HG03060 (cell line): Measurements from ENCODE around the gene CRADD.
"Not testable (repeated sequence)": the region's sequence is repeated elsewhere in the genome, so short reads cannot be mapped to it uniquely, and the experiment has no call there.

Experiments used
- ATAC-seq: cut with Tn5 transposase; IDR thresholded peaks from one replicate; pipeline ENCODE4 v1.9.1; 2021; ENCODE audit warnings: low read depth, moderate number of reproducible peaks; ENCODE audit not compliant: unreplicated experiment

Gene CRADD

DNA sequence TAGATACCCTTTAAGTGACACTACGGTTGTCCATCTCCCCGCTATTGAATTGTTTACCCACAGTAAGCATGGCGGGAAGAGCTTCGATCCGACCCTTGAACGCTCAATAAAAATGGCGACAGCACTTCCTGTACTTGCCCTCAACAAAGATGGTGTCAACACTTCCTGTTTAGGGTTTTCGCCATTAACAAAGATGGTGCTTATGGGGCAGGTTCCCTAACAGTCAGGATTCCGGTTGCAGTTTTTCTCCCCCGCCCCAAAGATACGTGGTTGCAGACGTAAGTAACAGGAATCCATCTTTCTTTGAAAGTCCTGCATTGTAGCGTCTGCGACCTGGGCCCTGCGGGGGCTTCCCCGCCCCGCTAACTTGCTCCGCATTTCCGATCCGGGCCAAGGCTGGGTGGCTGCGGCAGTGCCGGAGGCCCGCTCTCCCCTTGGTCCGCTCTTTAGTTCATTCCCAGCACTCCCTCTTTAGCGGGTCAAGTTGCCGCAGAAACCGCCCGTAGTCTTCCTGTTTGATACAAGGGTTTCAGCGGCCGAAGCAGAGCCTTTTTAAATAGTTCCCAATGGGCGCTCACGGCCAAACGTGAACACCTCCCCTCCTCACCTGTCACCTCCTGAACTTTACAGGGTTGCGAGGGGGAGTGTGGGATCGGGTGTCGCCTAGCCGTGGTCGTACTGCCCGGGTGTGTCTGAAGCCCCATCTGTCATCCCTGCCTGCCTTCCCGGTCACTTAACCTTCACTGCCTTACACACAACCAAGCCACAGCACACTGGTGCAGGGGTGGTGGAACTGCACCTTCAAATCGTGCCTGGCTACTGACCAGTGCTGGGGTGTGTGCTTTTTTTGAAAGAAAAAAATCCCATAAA is at the start of gene CRADD:
Gene CRADD, plus strand, starts transcription at position 181 of the 870 bp plus-strand sequence.
- peak; percentile 81 for ATAC-seq

DNA sequence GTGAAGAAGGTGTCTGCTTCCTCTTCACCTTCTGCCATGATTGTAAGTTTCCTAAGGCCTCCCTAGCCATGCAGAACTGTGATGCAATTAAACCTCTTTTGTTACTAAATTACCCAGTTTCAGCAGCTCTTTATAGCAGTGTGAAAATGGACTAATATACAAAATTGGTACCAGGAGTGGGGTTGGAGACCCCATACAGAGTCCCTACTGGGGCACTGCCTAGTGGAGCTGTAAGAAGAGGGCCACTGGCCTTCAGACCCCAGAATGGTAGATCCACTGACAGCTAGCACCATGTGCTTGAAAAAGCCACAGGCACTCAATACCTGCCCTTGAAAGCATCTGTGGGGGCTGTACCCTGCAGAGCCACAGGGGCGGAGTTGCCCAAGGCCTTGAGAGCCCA is 44.8 kb upstream of the CRADD start:
- ATAC-seq: no peak

DNA sequence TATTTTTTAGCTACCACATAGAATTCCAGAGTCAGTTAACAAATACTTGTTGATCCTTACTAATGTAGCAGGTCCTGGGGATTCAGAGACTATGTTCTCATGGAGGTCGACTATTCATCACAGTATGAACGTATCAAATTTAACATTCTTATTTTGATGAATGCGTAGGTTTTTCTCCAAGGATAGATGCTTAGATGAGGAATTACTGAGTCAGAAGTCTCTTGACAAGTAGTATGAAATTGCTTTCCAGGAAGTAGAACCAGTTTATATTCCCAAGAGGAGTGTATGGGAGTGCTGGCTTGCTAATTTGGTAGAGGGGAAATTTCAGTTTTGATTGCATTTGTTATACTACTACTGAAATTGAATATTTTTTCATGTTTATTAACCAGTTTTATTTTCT is 42.8 kb upstream of the CRADD start:
- ATAC-seq: no peak

DNA sequence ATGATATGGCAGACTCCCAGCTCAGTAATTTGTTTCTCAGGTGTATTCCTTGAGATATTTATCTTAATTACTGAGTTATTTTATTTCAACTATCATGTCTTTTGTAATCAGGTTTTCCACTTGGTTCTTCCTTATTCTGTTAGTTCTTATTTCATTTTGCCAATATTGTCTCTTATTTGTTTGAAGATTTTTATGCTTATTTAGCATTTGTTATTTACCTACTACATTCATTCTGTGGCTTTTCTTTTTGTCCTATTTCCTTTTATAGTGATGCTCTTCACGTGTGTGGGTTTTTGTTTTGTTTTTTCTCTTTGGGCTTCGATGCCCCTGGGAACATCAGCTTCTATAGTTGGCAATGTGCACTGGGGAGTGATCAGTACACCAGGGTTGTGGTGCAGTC is 40.5 kb upstream of the CRADD start:
- ATAC-seq: no peak

DNA sequence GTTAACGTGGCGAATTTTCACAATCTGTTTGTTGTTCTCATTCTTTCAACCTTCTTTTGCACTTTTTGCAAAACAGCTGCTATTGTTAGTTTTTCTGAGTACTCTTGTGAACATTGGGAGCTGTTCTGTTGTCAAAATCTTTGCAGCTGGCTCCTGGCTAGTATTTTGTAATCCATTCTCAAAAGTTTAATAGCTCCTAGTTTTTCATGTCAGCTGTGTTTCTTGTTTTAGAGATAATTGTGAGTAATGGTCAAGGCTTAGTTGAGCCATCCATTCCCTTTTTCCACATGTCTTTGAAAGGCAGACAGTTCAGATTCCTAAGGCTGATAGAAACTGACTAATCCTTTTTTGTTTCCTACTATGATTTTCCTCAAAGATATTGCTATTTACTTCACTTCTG is 39.1 kb upstream of the CRADD start:
- ATAC-seq: no peak

DNA sequence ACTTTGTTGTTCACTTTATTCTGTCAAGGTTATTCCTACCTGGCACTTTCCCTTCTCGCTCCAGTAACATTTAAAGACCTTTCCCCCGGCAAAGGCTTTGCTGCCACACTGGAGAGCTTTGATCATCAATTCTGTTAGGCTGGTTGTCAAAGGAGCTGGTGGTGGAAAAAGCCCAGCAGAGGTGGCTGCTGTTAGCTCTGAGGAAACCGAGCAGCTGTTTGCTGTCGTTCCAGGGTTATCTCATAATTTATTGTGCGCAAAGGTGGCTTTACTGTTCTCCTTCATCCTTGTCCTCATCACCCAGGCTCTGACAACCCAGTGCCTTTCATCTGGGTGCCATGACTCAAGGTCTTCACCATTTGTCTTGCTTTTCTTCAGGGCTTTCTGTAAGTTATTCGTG is 38.2 kb upstream of the CRADD start:
- ATAC-seq: no peak

DNA sequence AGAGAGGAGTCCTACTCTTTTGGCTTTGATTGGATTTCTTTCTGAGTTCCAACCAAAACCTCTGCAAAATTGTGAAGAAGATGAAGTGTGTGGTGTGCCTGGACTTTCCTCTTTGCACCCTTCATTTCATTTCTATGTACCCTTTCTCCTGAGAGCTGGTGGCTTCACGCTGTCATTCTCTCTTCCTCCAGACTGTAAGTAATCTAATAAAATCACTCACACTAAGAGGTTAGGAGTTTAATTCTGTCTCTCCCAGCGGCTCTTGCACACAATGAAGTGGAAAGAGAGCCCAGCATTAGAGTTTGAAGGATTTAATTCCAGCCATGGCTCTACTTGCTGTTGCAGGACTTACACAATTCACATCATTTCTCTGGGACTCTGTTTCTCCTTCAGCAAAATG is 37.8 kb upstream of the CRADD start:
- ATAC-seq: no peak

DNA sequence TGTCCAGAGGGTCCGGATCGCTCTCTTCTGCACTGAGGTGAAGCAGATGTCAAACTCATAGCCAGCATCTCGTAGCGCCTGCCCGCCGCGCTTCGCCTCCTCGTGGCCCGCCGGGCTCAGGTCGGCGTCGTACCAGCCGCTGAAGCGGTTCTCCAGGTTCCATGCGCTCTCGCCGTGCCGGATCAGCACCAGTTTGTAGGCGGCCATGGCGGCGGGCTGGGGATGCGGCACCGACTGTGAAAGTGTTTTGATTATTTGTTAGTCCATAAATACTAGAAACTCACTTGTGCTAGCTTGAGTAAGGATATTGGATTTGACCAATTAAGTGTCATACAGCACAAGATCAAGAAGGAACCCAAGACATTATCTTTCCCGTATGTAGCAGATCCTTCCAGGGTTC is 35.8 kb upstream of the CRADD start:
- ATAC-seq: not testable (repeated sequence)

DNA sequence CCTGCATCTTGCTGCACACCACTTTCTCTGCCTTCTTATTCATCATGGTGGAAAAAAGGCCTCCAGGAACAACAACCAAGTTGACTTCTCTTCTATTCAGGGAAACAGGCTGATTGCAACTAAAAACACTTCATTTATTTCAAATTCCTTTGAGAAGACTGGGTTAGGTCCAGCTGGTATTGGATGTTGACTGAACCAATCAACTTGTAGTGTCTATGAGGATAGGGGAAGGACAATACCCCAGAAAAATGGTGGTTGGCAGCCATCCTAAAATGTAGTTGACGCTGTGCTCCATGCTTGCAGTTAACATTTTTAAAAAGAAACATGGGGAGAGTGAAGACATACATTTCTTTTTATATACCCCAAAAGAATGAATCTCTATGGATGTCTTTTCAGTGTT is 34.4 kb upstream of the CRADD start:
- no peak for ATAC-seq

DNA sequence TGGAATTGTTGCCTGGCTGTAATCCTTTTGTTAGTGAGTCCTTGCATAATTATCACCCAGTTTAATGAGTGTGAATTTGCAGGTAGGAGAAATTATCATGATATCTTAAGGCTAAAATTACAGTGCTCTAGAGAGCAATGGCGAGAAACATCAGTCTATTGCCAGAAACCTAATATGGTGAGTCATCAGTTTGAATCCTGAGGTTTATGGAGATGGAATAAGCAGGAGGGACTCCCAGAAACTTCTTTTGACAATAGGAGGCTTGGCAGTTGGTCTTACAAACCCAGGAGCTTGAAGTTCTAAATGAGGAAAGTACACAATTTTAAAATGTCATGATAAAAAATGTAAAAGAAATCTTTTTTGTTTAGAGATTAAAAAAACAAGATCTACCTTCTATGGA is 31.5 kb upstream of the CRADD start:
- ATAC-seq: no peak

DNA sequence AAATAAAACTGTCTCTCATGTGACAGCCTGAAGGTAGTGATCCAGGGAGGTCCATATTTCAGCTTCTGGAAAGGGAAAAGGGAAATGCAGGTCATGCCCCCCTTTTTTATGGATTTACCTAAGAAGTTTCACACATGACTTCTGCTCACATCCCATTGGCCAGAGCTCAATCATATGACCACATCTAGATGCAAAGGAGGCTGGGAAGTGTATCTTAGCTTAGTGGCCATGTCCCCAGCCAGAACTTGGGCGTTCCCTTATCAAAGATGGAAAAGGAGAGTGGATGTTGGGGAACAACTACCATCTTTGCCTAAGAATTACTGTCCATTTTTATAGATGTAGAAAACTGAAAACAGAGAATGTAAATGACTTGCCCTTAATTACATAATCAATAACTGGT is 26.5 kb upstream of the CRADD start:
- ATAC-seq: no peak

DNA sequence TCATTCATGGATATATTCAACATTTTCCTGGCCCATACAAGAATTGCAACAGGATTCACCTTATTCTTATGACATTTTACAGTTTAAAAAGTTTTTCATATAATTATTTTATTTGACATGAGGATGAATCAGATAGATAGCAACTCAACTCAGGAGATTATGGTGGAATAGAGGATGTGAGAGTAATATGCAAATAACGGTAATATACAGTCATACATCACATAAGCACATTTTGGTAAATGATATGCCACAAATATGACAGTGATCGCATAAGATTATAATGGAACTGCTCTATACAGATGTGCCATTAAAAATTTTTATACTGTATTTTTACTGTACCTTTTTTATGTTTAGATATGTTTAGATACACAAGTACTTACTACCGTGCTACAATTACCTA is 24.1 kb upstream of the CRADD start:
- peak; percentile 75 for ATAC-seq

DNA sequence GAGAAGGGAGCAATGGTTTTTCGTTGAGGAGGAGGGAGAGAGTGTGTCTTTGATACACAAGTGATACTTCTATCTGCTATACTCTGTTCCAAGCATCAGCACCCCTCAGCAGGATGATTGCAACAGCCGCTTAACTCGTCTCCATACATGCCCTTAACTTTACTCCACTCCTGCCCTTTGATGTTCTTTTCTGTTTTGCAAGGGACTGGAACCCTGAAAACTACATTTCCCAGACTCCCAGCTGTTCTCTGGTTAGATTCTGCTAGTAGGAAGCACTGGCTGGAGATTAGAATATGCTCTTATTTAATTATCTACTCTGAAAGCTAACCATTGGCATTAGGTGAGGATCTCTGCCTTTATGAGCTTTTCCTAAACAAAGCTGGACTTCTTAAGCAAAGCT is 23.5 kb upstream of the CRADD start:
- ATAC-seq: no peak

DNA sequence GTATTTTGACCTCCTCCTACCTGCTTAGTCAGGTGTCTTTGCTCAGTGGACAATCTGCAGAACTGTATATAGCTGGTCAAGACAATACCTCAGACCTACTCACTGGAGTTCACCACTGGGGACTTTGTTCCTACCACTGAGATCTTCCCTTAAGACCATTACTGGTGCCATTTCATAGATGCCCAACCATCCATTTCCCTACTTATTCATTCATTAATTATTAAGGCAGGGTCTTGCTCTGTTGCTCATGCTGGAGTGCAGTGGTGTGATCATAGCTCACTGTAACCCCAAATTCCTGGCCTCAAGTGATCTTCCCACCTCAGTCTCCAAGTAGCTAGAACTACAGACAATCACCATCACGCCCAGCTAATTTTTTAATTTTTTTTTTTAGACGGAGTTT is 22.8 kb upstream of the CRADD start:
- ATAC-seq: no peak

DNA sequence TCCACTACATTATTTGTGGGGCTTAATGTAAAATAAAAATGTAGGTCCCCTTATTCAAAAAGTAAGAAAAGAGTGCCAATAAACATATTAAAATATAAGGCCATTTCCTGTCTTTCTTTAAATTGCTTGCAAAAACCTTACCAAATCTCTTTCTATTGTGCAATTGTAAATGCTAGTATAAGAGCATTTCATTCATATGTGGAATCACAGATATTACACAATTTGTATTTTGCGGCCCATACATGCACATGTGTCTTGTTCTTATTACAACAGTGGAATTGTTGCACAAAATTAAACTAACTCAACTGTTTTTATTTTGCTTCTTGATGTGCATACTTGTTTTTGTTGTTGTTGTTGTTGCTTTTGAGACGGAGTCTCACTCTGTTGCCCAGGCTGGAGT is 20.1 kb upstream of the CRADD start:
- ATAC-seq: no peak

DNA sequence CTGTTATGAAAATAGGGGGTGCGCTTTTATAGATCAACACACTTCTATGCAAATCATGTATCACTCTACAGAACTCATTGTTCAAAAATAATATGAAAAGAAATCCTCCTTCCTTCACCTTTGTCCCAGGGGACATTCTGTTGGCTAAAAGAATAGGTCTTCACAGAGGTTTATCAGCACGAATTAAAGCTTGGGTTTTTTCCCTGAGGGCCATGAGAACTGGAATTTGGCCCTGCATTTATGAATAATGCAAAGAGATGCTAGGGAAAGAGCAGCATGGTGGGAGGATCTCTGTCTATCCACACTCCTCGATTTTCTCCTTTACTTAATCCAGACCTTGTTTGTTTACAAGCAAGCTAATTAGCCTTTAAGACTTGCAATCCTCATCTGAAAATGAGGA is 16.2 kb upstream of the CRADD start:
- no peak for ATAC-seq

DNA sequence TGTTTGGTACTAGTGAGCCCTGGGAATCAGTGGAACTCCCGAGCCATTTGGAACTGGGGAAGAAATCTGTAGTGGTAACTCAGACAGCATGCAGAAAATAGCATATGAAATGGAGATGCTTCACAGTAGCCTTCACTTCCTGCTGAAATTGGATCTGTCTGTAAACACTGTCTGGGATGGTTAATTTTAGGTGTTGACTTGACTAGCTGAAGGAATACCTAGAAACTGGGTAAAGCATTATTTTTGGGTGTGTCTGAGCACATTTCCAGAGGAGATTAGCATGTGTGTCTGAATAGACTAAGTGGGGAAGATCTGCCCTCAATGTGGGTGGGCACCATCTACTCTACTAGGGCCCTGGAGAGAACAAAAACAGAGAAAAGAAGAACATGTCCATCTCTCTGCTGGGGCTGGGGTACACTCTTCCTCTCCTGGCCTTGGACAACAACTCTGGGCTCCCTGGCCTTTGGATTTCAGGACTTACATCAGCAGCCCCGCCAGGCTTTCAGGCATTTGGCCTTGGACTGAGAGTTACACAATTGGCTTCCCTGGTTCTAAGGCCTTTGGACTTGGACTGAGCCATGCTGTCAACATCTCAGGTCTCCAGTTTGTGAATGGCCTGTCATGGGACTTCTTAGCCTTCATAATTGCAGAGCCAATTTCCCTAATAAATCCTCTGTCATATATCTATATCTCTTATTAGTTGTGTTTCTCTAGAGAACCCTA is 14.0 kb upstream of the CRADD start:
- no peak for ATAC-seq

DNA sequence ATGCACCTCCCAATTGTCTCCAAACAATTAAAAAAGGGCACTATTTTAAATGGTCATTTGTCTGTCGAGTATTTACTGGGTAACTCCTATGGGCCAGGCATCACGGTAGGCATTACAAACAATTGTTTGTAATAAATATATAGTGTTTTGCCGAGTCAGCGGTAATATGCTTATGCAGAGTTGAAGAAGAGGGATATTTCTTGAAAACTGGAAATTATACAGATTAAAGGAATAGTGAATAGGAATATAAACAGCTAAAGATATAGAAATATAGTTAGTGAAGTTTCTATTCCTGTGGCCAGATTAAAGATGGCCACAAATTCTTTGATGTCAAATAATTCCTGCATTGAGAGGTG is 13.5 kb upstream of the CRADD start:
- ATAC-seq: no peak

DNA sequence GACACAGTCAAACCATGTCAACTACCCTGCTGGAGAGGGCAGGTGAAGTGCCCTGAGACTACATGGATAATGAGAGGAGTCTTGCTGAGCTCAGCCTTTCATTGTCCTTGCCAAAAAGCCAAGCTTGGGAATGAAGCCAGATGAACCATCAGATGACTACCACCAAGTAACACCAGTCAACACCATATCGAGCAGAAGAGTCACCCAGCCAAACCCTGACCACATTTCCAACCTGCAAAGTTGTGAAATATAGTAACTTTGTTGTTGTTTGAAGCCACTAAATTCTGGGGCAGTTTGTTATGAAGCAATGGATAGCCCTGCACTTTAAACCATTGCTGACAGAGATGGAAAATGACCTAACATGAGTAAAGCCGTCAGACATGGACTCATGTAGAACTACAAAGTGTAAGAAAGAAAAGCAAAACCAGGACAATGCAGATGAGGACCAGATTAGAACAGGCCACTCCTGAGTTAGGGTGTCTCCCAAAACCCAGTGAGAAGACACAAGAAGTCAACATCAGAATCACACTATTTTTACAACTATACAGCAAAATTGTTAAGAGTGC is 12.5 kb upstream of the CRADD start:
- ATAC-seq: no peak

DNA sequence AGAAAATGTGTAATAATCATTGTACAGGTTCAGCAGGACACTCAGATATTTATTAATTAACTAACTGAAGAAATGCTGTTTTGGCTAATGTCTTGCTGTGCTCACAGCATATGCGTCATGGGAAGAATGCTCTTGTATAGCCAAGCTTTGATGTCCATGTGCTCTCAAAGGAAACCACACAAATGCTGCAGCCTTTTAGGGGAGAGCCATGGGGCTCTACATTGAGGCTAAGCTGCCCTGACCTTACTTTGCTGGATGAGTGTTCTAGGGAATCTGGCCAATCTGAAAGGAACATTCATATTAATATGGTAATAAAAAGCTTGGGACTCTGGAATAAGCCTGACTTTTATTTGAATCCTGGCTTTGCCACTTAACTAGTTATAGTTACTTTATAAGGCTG is 9.5 kb upstream of the CRADD start:
- ATAC-seq: no peak

DNA sequence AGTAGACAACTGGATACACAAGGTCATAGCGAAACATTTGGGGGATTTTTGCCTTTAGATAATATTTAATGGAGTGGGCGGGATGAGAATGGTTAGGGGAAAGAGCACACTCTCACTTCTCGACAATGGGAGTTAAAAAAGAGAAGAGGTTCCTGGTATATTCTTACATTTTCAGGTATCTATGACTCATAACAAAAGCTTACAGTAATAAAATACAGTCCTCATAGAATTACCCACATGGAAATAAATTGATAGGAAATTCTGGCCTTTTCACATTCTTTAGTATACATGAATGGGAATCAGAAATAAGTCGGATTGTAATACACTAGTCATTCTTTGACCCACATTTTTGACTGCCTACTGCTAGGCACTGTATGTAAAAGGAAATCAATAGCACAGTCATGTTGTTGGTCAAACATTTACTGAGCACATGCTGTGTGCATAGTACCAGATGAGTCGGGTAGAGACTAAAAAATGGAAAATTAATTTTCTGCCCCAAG is 8.2 kb upstream of the CRADD start:
- ATAC-seq: peak; percentile 42

DNA sequence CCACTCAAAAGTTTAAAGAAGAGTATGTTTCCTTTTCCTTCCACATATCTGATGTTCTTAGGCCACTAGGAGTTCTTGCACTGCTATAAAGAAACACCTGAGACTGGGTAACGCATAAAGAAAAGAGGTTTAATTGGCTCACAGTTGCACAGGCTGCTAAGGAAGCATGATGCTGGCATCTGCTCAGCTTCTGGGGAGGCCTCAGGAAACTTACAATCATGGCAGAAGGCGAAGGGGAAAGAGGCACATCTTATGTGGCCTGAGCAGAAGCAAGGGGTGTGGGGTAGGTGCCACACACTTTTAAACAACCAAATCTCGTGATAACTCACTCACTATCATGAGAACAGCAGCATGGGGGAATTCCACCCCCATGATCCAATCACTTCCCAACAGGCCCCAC is 7.7 kb upstream of the CRADD start:
- no peak for ATAC-seq
